GM19351 (cell line): Measurements from ENCODE around the gene CTNNB1.

Source experiments
- ATAC-seq: cut with Tn5 transposase; IDR thresholded peaks from one replicate; pipeline ENCODE4 v1.9.1; 2021; ENCODE audit warnings: mild to moderate bottlenecking, moderate library complexity; ENCODE audit not compliant: unreplicated experiment

Gene CTNNB1

DNA sequence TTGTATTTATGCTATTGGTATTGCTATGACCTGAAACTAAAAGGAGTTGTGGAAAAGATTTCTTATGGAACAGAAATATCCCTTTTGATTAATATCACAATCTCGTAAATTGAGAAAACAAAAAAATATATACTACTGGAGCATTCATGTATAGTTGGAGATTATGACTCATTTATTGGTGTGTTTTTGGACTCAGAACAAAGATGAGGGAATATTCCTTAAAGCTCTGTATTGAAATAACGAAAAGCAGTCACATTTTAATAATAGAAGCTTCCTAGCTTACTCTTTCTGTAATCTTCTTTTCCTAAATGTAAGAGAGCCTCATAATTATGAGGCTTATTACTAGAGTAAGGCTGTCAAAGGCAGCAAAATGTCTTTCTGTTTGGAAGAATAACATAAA lies 14.3 kb downstream of the CTNNB1 start:
- no peak for ATAC-seq

- no peak for ATAC-seq
Observed at GRCh38 chr3:41216422-41216821, 17.1 kb downstream of the CTNNB1 start.

GRCh38 chr3:41216993-41217392 lies 17.7 kb downstream of the CTNNB1 start:
- no peak for ATAC-seq

GRCh38 chr3:41219424-41219823 lies 20.1 kb downstream of the CTNNB1 start:
- ATAC-seq, result no peak

GRCh38 chr3:41220906-41221677 lies 21.8 kb downstream of the CTNNB1 start:
- ATAC-seq, result no peak

- no peak for ATAC-seq
Observed at GRCh38 chr3:41222012-41222411, 22.7 kb downstream of the CTNNB1 start.

DNA sequence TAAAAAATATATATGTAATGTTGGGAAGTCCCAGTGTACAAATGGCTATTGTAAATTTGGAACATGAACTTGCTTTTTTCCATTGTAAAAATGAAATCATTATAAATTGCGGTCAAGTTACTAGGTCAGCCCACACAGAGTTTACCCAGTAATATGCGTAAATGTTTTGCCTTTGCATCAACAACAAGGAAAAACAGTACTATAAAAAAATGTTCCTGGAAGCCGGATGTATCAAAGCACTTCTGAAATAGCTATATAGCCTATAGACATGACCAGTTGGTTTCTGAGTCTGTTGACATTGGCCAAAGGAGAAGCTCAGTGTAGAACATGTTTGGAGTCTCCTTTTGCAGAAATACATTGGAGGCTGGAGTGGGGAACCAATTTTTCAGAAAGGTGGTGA lies 23.2 kb downstream of the CTNNB1 start:
- no peak for ATAC-seq

DNA sequence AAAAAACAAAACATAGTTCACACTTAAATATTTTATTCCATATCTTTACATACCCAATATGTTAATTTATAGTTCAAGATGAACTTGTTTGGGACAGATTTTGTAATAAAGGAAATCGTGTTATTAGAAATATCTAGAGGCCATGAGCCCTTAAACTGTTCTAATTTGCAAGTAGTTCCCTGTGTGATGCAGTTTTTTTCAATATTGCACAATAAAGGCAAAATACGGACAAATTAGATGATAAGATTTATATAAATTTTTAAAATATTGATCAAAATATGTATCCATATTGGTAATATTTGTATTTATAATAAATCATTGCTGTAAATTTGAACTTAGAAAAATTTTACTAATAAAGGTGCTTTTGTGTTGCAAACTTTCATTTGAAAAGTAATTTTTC lies 23.8 kb downstream of the CTNNB1 start:
- no peak for ATAC-seq

DNA sequence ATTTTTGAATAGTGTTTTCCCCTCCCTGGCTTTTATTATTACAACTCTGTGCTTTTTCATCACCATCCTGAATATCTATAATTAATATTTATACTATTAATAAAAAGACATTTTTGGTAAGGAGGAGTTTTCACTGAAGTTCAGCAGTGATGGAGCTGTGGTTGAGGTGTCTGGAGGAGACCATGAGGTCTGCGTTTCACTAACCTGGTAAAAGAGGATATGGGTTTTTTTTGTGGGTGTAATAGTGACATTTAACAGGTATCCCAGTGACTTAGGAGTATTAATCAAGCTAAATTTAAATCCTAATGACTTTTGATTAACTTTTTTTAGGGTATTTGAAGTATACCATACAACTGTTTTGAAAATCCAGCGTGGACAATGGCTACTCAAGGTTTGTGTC lies 24.4 kb downstream of the CTNNB1 start:
- no peak for ATAC-seq

GRCh38 chr3:41224120-41224806 lies 25.0 kb downstream of the CTNNB1 start:
- ATAC-seq, result no peak

DNA sequence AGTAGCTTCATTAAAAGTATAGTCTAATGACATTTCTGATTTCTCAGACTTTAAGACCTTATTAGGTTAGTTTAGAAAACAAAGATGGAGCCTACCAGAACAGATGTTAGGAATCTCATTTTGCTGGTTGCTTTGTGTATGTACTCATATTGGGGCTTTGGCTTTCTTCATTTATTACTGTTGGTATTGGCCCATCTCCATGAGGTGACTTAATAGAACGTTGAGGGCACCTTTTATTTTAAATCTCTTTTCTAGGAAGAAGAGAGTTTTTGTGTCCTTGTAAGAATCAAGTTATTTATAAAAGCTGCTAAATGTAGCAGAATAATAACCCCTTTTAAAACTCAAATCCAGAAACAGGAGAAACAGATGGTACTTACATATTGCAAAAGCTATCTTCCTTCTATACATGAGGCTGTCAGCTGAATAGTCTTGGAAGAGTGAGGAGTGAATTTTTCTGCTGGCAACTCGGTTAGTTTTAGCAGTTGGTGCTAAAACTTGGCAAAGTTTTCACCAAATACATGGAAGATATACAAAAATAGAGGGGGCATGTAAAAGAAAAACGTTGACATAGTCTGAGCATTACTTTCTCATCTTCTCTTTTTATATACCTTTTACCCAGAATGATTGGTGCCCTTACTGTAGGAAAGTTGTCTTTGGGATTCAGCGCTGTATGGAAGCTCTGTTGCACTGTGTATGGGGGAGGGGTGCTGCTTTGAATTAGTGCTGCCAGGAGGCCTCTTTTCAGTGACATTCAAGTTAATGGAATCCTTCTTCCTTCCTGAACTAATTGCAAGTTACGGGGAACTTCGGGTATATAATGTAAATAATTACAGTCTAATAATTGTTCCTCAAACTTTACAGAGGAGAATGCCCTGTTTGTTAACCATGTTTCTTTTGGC lies 35.8 kb downstream of the CTNNB1 start:
- ATAC-seq, result no peak

- ATAC-seq, result no peak
Observed at GRCh38 chr3:41236228-41236627, 36.9 kb downstream of the CTNNB1 start.

DNA sequence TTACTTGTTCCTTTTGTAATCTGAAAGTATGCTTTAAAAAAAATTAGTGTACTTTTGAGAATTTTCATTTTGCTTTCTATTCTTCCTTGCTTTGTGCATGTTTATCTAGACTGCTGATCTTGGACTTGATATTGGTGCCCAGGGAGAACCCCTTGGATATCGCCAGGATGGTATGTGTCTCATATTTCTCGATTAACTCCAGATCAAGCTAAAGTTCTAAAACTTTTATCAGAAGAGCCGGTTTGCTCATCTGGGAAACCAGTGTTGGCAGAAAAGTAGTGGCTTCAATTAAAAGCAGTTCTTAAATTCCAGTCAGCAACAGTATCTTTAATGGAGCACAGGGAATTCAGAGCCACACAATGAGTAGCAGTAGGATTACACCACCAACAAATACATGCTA lies 38.6 kb downstream of the CTNNB1 start:
- no peak for ATAC-seq

DNA sequence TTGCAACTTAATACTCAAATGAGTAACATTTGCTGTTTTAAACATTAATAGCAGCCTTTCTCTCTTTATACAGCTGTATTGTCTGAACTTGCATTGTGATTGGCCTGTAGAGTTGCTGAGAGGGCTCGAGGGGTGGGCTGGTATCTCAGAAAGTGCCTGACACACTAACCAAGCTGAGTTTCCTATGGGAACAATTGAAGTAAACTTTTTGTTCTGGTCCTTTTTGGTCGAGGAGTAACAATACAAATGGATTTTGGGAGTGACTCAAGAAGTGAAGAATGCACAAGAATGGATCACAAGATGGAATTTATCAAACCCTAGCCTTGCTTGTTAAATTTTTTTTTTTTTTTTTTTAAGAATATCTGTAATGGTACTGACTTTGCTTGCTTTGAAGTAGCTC lies 40.3 kb downstream of the CTNNB1 start:
- no peak for ATAC-seq

DNA sequence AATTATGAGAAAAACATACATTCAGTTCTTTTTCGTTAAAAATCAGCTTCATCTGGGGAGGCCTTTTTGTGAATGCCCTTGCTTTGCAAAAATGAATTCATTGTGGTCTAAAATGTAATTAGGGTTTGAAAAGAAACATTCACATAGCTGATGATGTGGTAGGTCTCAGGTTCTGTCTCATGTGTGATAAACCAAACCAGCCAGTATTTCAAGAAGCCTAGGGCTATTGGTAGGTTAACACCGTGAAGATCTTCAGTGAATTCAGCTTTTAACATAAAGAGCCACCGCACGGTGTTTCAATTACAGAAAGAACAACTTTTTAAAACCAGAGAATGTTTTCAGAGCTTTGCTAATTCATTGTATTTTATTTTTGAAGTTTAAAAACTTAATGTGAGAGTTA lies 41.9 kb downstream of the CTNNB1 start:
- ATAC-seq, result no peak

GRCh38 chr3:41241800-41242571 lies 42.7 kb downstream of the CTNNB1 start:
- ATAC-seq, result no peak

- ATAC-seq, result no peak
Observed at GRCh38 chr3:41243183-41243582, 43.9 kb downstream of the CTNNB1 start.

DNA sequence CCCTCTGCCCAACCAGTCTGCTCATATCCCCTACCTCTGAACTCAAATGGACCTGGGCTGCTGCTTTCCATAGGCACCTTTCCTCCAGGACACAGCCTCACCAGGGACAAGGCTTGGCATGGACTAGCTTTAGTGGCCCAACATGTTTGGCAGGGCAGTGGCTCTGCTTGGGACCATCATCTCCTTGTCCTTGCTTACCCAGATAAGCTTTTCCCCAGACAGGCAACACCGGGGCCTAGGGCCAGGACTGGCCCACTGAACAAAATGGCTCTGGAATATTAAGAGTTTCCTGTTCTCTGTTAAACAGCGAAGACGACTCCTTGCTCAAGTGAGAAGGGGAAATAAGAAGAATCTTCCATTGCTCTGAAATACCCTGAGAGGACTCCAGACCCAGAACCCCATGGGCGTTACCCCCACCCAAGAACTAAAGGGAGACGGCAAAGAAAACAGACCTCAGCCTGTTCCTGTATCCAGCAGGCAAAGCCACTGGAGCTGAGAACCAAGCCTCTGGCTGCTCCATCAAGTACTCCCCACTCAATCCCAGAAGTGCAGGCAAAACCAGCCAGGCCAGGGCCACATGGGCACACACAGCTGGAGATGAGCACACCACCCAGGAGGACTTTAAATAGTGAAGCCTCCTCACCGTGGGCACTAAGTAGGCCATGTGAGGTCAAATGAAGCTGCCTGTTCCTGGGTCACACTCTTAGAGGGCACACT lies 45.5 kb downstream of the CTNNB1 start:
- ATAC-seq, result no peak

GRCh38 chr3:41247055-41248004 lies 48.0 kb downstream of the CTNNB1 start:
- ATAC-seq, result no peak
